HPDE6-E6E7 (cell line): ENCODE data around the gene ERGIC1.

ENCODE experiments used
- DNase-seq: peaks from one replicate; pipeline ENCODE4 v3.0.0; 2011; ENCODE audit warnings: missing footprints; ENCODE audit errors: extremely low spot score

The ERGIC1 gene

GRCh38 chr5:172920447-172920849, 86.4 kb downstream of the ERGIC1 start:
- DNase-seq, result peak; percentile 84

- no peak for DNase-seq
Measured at GRCh38 chr5:172920995-172921394, 86.9 kb downstream of the ERGIC1 start.

- no peak for DNase-seq
Measured at GRCh38 chr5:172921906-172922305, 87.9 kb downstream of the ERGIC1 start.

GRCh38 chr5:172923539-172923938, 89.5 kb downstream of the ERGIC1 start:
- no peak for DNase-seq

- DNase-seq, result no peak
Measured at GRCh38 chr5:172925336-172925948, 91.4 kb downstream of the ERGIC1 start.

GRCh38 chr5:172926008-172926523, 92.0 kb downstream of the ERGIC1 start:
- no peak for DNase-seq

GRCh38 chr5:172926796-172927195, 92.7 kb downstream of the ERGIC1 start:
- DNase-seq, result no peak

- DNase-seq, result no peak
Measured at GRCh38 chr5:172929371-172929838, 95.4 kb downstream of the ERGIC1 start.

- peak; percentile 86 for DNase-seq
Measured at GRCh38 chr5:172931001-172931536, 97.0 kb downstream of the ERGIC1 start.

- peak; percentile 69 for DNase-seq
Measured at GRCh38 chr5:172932313-172933017, 98.4 kb downstream of the ERGIC1 start.

GRCh38 chr5:172933238-172933637, 99.2 kb downstream of the ERGIC1 start:
- DNase-seq, result no peak

GRCh38 chr5:172935096-172935495, 101.0 kb downstream of the ERGIC1 start:
- DNase-seq, result no peak

- no peak for DNase-seq
Measured at GRCh38 chr5:172936401-172936800, 102.3 kb downstream of the ERGIC1 start.

GRCh38 chr5:172939071-172939470, 105.0 kb downstream of the ERGIC1 start:
- no peak for DNase-seq

- DNase-seq, result no peak
Measured at GRCh38 chr5:172939611-172940267, 105.7 kb downstream of the ERGIC1 start.

GRCh38 chr5:172940268-172941066, 106.4 kb downstream of the ERGIC1 start:
- no peak for DNase-seq

GRCh38 chr5:172941067-172941516, 107.0 kb downstream of the ERGIC1 start:
- DNase-seq, result no peak

GRCh38 chr5:172942556-172942955, 108.5 kb downstream of the ERGIC1 start:
- no peak for DNase-seq

- no peak for DNase-seq
Measured at GRCh38 chr5:172943283-172943841, 109.3 kb downstream of the ERGIC1 start.

GRCh38 chr5:172943906-172944305, 109.9 kb downstream of the ERGIC1 start:
- no peak for DNase-seq

GRCh38 chr5:172944741-172945140, 110.7 kb downstream of the ERGIC1 start:
- DNase-seq, result no peak
